K562 (cell line): Measurements from ENCODE around the gene HPS1. TPM values are rescaled to one million over a fixed set of nuclear protein-coding genes. Genes with fewer than 3 reads are reported as not detected.

Experiments
- BRD9 ChIP-seq: fragments of 450-650 bp; IDR thresholded peaks from 2 replicates; pipeline ENCODE4 v1.6.1; 2018; ENCODE audit warnings: low read depth; ENCODE audit not compliant: partially characterized antibody
- CBFA2T3 ChIP-seq: fragments of 450-650 bp; IDR thresholded peaks from 2 replicates; pipeline ENCODE4 v1.6.1; 2017
- CBX1 ChIP-seq: sonication (generic); IDR thresholded peaks from 2 replicates; pipeline ENCODE4 v1.6.1; 2016; ENCODE audit warnings: antibody characterized with exemption, low read depth, mild to moderate bottlenecking
- FOXA1 ChIP-seq: fragments of 450-650 bp; IDR thresholded peaks from 2 replicates; pipeline ENCODE4 v1.6.1; 2016; ENCODE audit warnings: mild to moderate bottlenecking, borderline replicate concordance
- GTF2E2 ChIP-seq: fragments of 200-800 bp; sonication (Bioruptor generic); IDR thresholded peaks from 2 replicates; pipeline ENCODE4 v1.6.1; 2016; ENCODE audit warnings: missing genetic modification characterization, missing compliant biosample characterization
- HDAC2 ChIP-seq: fragments of 450-650 bp; IDR thresholded peaks from 2 replicates; pipeline ENCODE4 v1.6.1; 2016; ENCODE audit warnings: mild to moderate bottlenecking
- HDAC8 ChIP-seq: fragments of 450-650 bp; IDR thresholded peaks from 2 replicates; pipeline ENCODE4 v1.6.1; 2016; ENCODE audit warnings: mild to moderate bottlenecking, missing genetic modification characterization, moderate library complexity, missing compliant biosample characterization
- HNRNPLL ChIP-seq: fragments of 200-400 bp; formaldehyde crosslinking; IDR thresholded peaks from 2 replicates; pipeline ENCODE4 v1.6.1; 2017; ENCODE audit warnings: low read length, low read depth, mild to moderate bottlenecking; ENCODE audit not compliant: poor library complexity, severe bottlenecking
- NCOA1 ChIP-seq: fragments of 450-650 bp; IDR thresholded peaks from 2 replicates; pipeline ENCODE4 v1.6.1; 2016; ENCODE audit warnings: low read depth
- POLR2AphosphoS2 ChIP-seq: IDR thresholded peaks from 2 replicates; pipeline ENCODE4 v1.6.1; 2012; ENCODE audit warnings: low read length, improper control_type of control experiment
- SLC30A9 ChIP-seq: fragments of 250-450 bp; sonication (Bioruptor Pico); IDR thresholded peaks from 2 replicates; pipeline ENCODE4 v1.8.0; 2022; ENCODE audit warnings: mild to moderate bottlenecking, moderate library complexity
- SMAD1 ChIP-seq: fragments of 150-350 bp; IDR thresholded peaks from 2 replicates; pipeline ENCODE4 v1.6.1; 2014; ENCODE audit warnings: low read length, low read depth; ENCODE audit not compliant: partially characterized antibody
- SMARCE1 ChIP-seq: fragments of 450-650 bp; IDR thresholded peaks from 2 replicates; pipeline ENCODE4 v1.7.1; 2016; ENCODE audit warnings: mild to moderate bottlenecking
- ZNF12 ChIP-seq: sonication (generic); formaldehyde crosslinking; IDR thresholded peaks from 2 replicates; pipeline ENCODE4 v1.4.0; 2020; ENCODE audit warnings: mild to moderate bottlenecking, missing genetic modification reagents
- ZNF77 ChIP-seq: fragments of 250-450 bp; sonication (Bioruptor Pico); IDR thresholded peaks from 2 replicates; pipeline ENCODE4 v1.5.0; 2020
- polyA plus RNA-seq, 8 experiments: library from polyadenylated mRNA; depleted of rRNA in 4 of 8; stranded (reverse) in 5 of 8; unstranded in 3 of 8; fragments of >200 nt; fragmentation: Nextera tagmentation in 2 of 8; fragmentation: Illumina TruSeq in 1 of 8; extraction: Ambion mirVana in 2 of 8; extraction: Trizol in 1 of 8; gene quantifications; 2 replicates each; pipeline versions ENCODE4 v1.2.1 to v1.2.3, GENCODE V29; 2011 to 2014; ENCODE audit warnings: inconsistent platforms in 1 of 8, missing spikeins in 1 of 8
- total RNA-seq, 7 experiments: library from RNA; depleted of rRNA in 6 of 7; stranded (reverse); fragments of >200 nt in 6 of 7; fragmentation: Illumina TruSeq in 2 of 7; extraction: Trizol in 2 of 7; gene quantifications; 2 replicates each; pipeline versions ENCODE4 v1.2.1 to v1.2.3, GENCODE V29; 2011 to 2021; ENCODE audit warnings: low replicate concordance in 1 of 7
- TF ChIP-seq, protein P1 (sequence below): fragments of 200-800 bp; sonication (Bioruptor generic); IDR thresholded peaks from 2 replicates; pipeline ENCODE4 v1.6.1; 2016; ENCODE audit warnings: missing genetic modification characterization, missing compliant biosample characterization
- TF ChIP-seq, protein P2 (sequence below): fragments of 250-450 bp; sonication (Bioruptor Pico); IDR thresholded peaks from 2 replicates; pipeline ENCODE4 v1.5.0; 2021; ENCODE audit warnings: mild to moderate bottlenecking, moderate library complexity
- TF ChIP-seq, protein P3 (sequence below): fragments of 250-450 bp; sonication (Bioruptor Pico); IDR thresholded peaks from 2 replicates; pipeline ENCODE4 v1.8.0; 2021; ENCODE audit warnings: borderline replicate concordance, mild to moderate bottlenecking, moderate library complexity; ENCODE audit not compliant: poor library complexity, severe bottlenecking
- TF ChIP-seq, protein P4 (sequence below): sonication (generic); IDR thresholded peaks from 2 replicates; pipeline ENCODE4 v1.6.1; 2016
- TF ChIP-seq, protein P5 (sequence below): sonication (generic); formaldehyde crosslinking; IDR thresholded peaks from 2 replicates; pipeline ENCODE4 v1.8.0; 2022; ENCODE audit warnings: missing genetic modification reagents, mild to moderate bottlenecking, borderline replicate concordance

Gene HPS1
- total and polyA plus RNA-seq, 9 of the 15 experiments (the other 6 are each of a cell fraction or from before 2014, with no cell fraction given), result 18.1 to 43.6 (median 26.3) TPM

DNA sequence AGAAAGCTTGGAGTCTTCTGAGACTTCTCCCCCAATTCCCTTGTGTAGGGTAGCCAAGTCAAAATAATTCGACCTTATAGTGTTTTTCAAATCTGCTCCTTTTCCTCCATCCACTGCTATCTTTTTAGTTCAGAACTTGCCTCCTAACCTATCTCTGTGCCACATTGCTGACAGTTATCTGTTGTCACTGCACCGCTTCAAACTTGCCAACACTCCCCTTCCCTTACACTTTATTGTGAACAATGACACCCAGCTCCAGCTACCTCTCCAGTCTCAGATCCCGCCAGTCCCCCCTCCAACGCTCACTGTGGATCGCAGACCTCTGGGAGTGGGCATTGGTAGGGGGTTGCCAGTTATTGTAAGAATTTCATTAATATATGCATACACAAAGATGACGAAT, 16.3 kb upstream of the HPS1 start (continued):
- TF ChIP-seq, protein P1, sequence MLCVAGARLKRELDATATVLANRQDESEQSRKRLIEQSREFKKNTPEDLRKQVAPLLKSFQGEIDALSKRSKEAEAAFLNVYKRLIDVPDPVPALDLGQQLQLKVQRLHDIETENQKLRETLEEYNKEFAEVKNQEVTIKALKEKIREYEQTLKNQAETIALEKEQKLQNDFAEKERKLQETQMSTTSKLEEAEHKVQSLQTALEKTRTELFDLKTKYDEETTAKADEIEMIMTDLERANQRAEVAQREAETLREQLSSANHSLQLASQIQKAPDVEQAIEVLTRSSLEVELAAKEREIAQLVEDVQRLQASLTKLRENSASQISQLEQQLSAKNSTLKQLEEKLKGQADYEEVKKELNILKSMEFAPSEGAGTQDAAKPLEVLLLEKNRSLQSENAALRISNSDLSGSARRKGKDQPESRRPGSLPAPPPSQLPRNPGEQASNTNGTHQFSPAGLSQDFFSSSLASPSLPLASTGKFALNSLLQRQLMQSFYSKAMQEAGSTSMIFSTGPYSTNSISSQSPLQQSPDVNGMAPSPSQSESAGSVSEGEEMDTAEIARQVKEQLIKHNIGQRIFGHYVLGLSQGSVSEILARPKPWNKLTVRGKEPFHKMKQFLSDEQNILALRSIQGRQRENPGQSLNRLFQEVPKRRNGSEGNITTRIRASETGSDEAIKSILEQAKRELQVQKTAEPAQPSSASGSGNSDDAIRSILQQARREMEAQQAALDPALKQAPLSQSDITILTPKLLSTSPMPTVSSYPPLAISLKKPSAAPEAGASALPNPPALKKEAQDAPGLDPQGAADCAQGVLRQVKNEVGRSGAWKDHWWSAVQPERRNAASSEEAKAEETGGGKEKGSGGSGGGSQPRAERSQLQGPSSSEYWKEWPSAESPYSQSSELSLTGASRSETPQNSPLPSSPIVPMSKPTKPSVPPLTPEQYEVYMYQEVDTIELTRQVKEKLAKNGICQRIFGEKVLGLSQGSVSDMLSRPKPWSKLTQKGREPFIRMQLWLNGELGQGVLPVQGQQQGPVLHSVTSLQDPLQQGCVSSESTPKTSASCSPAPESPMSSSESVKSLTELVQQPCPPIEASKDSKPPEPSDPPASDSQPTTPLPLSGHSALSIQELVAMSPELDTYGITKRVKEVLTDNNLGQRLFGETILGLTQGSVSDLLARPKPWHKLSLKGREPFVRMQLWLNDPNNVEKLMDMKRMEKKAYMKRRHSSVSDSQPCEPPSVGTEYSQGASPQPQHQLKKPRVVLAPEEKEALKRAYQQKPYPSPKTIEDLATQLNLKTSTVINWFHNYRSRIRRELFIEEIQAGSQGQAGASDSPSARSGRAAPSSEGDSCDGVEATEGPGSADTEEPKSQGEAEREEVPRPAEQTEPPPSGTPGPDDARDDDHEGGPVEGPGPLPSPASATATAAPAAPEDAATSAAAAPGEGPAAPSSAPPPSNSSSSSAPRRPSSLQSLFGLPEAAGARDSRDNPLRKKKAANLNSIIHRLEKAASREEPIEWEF (CRISPR knock-in tag), result no peak
- TF ChIP-seq ZNF77 (CRISPR knock-in tag), result no peak
- TF ChIP-seq, protein P2, sequence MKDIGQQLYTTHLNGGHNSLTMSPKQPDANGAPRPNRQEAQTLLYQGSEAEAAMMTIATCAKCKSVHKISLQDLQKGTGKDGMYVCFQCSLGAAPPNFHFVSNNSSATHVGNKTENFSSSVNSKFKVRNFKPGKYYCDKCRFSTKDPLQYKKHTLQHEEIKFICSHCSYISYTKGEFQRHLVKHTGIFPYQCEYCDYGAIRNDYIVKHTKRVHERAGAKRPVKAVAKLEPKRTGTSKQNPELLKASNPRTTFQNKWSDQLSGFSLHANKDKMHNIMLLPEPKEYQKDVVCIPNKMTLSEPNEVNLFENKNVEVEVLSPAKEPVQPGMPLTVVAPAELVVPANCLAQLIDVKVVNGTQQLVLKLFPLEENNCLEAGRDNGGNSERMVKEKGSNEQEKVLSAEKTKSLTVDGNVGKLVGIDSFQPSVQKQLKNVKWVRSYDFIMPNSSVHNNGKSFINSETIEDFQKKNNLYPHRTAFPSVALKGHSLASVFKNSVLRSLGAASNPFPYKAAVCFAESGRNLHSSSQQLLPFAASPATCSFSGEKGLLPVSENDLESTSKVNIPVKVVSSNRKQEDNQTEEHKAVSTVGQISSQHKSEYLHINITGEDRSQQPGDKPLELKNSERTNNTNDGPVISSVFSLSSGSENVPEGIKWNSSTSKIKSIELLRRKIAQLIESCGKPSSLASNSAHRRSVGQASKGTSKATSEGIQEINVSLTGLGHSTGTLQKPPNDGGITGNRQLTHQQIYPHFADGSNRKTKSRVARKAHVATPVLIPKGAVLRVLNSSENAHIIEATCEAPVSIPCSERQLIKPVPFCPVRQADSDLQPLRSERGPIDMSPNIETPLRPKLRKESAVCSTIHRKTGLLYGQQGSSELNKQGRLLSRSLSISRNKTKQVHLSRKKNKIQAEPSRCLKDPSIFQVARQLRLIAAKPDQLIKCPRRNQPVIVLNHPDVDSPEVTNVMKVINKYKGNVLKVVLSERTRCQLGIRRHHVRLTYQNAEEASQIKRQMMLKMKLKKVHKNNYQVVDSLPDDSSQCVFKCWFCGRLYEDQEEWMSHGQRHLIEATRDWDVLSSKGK, result no peak
- TF ChIP-seq, protein P3, sequence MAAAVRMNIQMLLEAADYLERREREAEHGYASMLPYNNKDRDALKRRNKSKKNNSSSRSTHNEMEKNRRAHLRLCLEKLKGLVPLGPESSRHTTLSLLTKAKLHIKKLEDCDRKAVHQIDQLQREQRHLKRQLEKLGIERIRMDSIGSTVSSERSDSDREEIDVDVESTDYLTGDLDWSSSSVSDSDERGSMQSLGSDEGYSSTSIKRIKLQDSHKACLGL (CRISPR knock-in tag), result no peak
- no peak for TF ChIP-seq FOXA1
- no peak for TF ChIP-seq POLR2AphosphoS2
- TF ChIP-seq BRD9, result no peak
- TF ChIP-seq SMAD1, result no peak
- TF ChIP-seq, protein P4, sequence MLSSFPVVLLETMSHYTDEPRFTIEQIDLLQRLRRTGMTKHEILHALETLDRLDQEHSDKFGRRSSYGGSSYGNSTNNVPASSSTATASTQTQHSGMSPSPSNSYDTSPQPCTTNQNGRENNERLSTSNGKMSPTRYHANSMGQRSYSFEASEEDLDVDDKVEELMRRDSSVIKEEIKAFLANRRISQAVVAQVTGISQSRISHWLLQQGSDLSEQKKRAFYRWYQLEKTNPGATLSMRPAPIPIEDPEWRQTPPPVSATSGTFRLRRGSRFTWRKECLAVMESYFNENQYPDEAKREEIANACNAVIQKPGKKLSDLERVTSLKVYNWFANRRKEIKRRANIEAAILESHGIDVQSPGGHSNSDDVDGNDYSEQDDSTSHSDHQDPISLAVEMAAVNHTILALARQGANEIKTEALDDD, result no peak
- TF ChIP-seq HDAC2, result no peak
- peak; percentile 55; the same call in 1 of the 2 replicates for TF ChIP-seq NCOA1
- TF ChIP-seq CBFA2T3, result peak; percentile 96
- TF ChIP-seq ZNF12 (CRISPR knock-in tag), result no peak
- no peak for TF ChIP-seq CBX1
- TF ChIP-seq, protein P5, sequence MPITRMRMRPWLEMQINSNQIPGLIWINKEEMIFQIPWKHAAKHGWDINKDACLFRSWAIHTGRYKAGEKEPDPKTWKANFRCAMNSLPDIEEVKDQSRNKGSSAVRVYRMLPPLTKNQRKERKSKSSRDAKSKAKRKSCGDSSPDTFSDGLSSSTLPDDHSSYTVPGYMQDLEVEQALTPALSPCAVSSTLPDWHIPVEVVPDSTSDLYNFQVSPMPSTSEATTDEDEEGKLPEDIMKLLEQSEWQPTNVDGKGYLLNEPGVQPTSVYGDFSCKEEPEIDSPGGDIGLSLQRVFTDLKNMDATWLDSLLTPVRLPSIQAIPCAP (CRISPR knock-in tag), result no peak
- TF ChIP-seq SLC30A9 (CRISPR knock-in tag), result no peak
- no peak for TF ChIP-seq HNRNPLL
- no peak for TF ChIP-seq HDAC8
- peak; percentile 62; the same call in 1 of the 2 replicates for TF ChIP-seq SMARCE1
- TF ChIP-seq GTF2E2, result no peak
